Naive thymus-derived CD4-positive, alpha-beta T cell (primary cell): ENCODE data around the gene LRBA. TPM values are rescaled to one million over a fixed set of nuclear protein-coding genes. Genes with fewer than 3 reads are reported as not detected.

Experiments
- ATAC-seq: fragments of 150-1000 bp; cut with Tn5 transposase; 2 replicates; pipeline ENCODE4 v1.10.0; 2021; ENCODE audit warnings: mild to moderate bottlenecking, moderate library complexity
- CTCF ChIA-PET: fragments of 350-600 bp; sonication (Branson Sonifier 250); formaldehyde crosslinking; loops from one replicate; lab custom pipeline; 2021; ENCODE audit warnings: antibody characterized with exemption; lab: Charles Lee
- POLR2A ChIA-PET: fragments of 350-600 bp; sonication (Branson Sonifier 250); formaldehyde crosslinking; loops from one replicate; lab custom pipeline; 2021; ENCODE audit warnings: antibody characterized with exemption, inconsistent platforms; lab: Charles Lee
- DNase-seq, 9 donors: peaks; one replicate each; pipeline versions ENCODE4 v3.0.0 to v3.0.0-alpha.2; 2020 to 2022; ENCODE audit warnings: mixed read lengths in 1 of 9
- H3K27ac ChIP-seq: one replicate; pipeline ENCODE4 v1.7.0; 2013; ENCODE audit warnings: mild to moderate bottlenecking, low read depth, low read length, moderate library complexity
- H3K27me3 ChIP-seq, 2 donors: one replicate each; pipeline ENCODE4 v1.7.0; 2013; ENCODE audit warnings: low read length in 2 of 2, mild to moderate bottlenecking in 2 of 2, moderate library complexity in 2 of 2; ENCODE audit not compliant: control insufficient read depth in 2 of 2, insufficient read depth in 2 of 2
- H3K36me3 ChIP-seq, 3 experiments: 1 replicate in 2 of 3; 2 replicates in 1 of 3; pipeline ENCODE4 v1.7.0; 2013; ENCODE audit warnings: low read length in 3 of 3, mild to moderate bottlenecking in 3 of 3, moderate library complexity in 1 of 3; ENCODE audit not compliant: insufficient read depth in 3 of 3, control insufficient read depth in 2 of 3
- H3K4me1 ChIP-seq, 2 donors: one replicate each; pipeline ENCODE4 v1.7.0; 2013; ENCODE audit warnings: low read length in 2 of 2, mild to moderate bottlenecking in 2 of 2, moderate library complexity in 1 of 2; ENCODE audit not compliant: control insufficient read depth in 2 of 2, insufficient read depth in 2 of 2
- H3K4me3 ChIP-seq: 2 replicates; pipeline ENCODE4 v1.7.0; 2013; ENCODE audit warnings: mild to moderate bottlenecking, low read length
- H3K9me3 ChIP-seq, 3 experiments: 1 replicate in 2 of 3; 2 replicates in 1 of 3; pipeline ENCODE4 v1.7.0; 2013; ENCODE audit warnings: low read length in 3 of 3; ENCODE audit not compliant: control insufficient read depth in 2 of 3
- H3K27ac Mint-ChIP-seq, 9 donors: one replicate each; pipeline ENCODE4 v1.8.0; 2020 to 2022; ENCODE audit warnings: mixed read lengths in 9 of 9, mild to moderate bottlenecking in 8 of 9, moderate library complexity in 5 of 9, inconsistent platforms in 2 of 9
- H3K27me3 Mint-ChIP-seq, 5 donors: one replicate each; pipeline ENCODE4 v1.8.0; 2021 to 2022; ENCODE audit warnings: mixed read lengths in 5 of 5, mild to moderate bottlenecking in 1 of 5
- H3K36me3 Mint-ChIP-seq, 5 donors: one replicate each; pipeline ENCODE4 v1.8.0; 2020 to 2022; ENCODE audit warnings: mixed read lengths in 5 of 5, mild to moderate bottlenecking in 3 of 5, inconsistent platforms in 1 of 5
- H3K4me1 Mint-ChIP-seq, 7 donors: one replicate each; pipeline ENCODE4 v1.8.0; 2020 to 2022; ENCODE audit warnings: mixed read lengths in 7 of 7, mild to moderate bottlenecking in 3 of 7, inconsistent platforms in 1 of 7
- H3K4me3 Mint-ChIP-seq, 10 donors: one replicate each; pipeline ENCODE4 v1.8.0; 2020 to 2022; ENCODE audit warnings: mild to moderate bottlenecking in 10 of 10, mixed read lengths in 10 of 10, moderate library complexity in 6 of 10, inconsistent platforms in 2 of 10
- H3K9me3 Mint-ChIP-seq, 11 donors: one replicate each; pipeline ENCODE4 v1.8.0; 2020 to 2022; ENCODE audit warnings: mixed read lengths in 11 of 11, mild to moderate bottlenecking in 4 of 11, inconsistent platforms in 1 of 11, moderate library complexity in 1 of 11
- intact Hi-C, 2 donors: fragments of 100-400 bp; cut with micrococcal nuclease; formaldehyde crosslinking; loops; one replicate each; pipeline ENCODE4 v1.15.1; 2023
- polyA plus RNA-seq, 2 donors: library from polyadenylated mRNA; unstranded; fragments of 300-500 nt; fragmentation: Illumina TruSeq; gene quantifications; one replicate each; pipeline ENCODE4 v1.2.3, GENCODE V29; 2021
- total RNA-seq, 6 experiments: library from RNA in 5 of 6; stranded (reverse) in 5 of 6; gene quantifications; 1 replicate in 5 of 6; 2 replicates in 1 of 6; pipeline ENCODE4 v1.2.3 and lab custom pipeline; 2021 to 2026

The LRBA gene
- total and polyA plus RNA-seq, 7 experiments from 2014 or later: 20.8 to 71.4 (median 58.4) TPM

GRCh38 chr4:150325872-150326271 is 689.2 kb downstream of the LRBA start:
- Mint-ChIP-seq H3K4me3 (no peak overlapping the region), H3K4me1 (peaks cover 0 to 8% (median 0%) of the 10 kb centered on the region in 7 donors), H3K27ac (no peak overlapping the region), H3K27me3 (no peaks in the 10 kb centered on the region), H3K9me3 (no peaks in the 10 kb centered on the region), H3K36me3 (peaks cover 3 to 50% (median 31%) of the 10 kb centered on the region in 5 donors)
- Histone ChIP-seq H3K27ac (no peak overlapping the region), H3K4me3 (no peak overlapping the region), H3K27me3 (no peaks in the 10 kb centered on the region), H3K4me1 (no peaks in the 10 kb centered on the region), H3K9me3 (no peaks in the 10 kb centered on the region), H3K36me3 (peaks cover 0 to 17% (median 0%) of the 10 kb centered on the region in 3 experiments)
- ChIA-PET POLR2A (no interaction called here), CTCF (no interaction called here)
- ATAC-seq (no peak), DNase-seq (no peak)
- intact Hi-C loops: no loop called here

- H3K27me3 ChIP-seq: no peaks in the 10 kb centered on the region
- Mint-ChIP-seq H3K4me1 (peaks cover 0 to 8% (median 0%) of the 10 kb centered on the region in 7 donors), H3K9me3 (no peaks in the 10 kb centered on the region), H3K36me3 (peaks cover 3 to 65% (median 35%) of the 10 kb centered on the region in 5 donors), H3K27me3 (no peaks in the 10 kb centered on the region), H3K4me3 (no peak overlapping the region), H3K27ac (peak overlapping the region in 1 of 9 donors; percentile 34)
- CTCF ChIA-PET: no interaction called here
- H3K36me3 ChIP-seq: peaks cover 0 to 17% (median 0%) of the 10 kb centered on the region in 3 experiments
- no peak overlapping the region for H3K27ac ChIP-seq
- POLR2A ChIA-PET: no interaction called here
- no peak for ATAC-seq
- H3K4me3 ChIP-seq: no peak overlapping the region
- no peaks in the 10 kb centered on the region for H3K4me1 ChIP-seq
- no peak for DNase-seq
- intact Hi-C loops: no loop called here
- no peaks in the 10 kb centered on the region for H3K9me3 ChIP-seq
These were observed 691.4 kb downstream of the LRBA start for GRCh38 chr4:150323406-150324325.

- no peak overlapping the region for H3K27ac Mint-ChIP-seq
- no peaks in the 10 kb centered on the region for H3K4me1 ChIP-seq
- H3K4me1 Mint-ChIP-seq: peaks cover 0 to 4% (median 0%) of the 10 kb centered on the region in 7 donors
- no peak overlapping the region for H3K4me3 ChIP-seq
- no peaks in the 10 kb centered on the region for H3K9me3 ChIP-seq
- no peaks in the 10 kb centered on the region for H3K27me3 ChIP-seq
- CTCF ChIA-PET: no interaction called here
- H3K4me3 Mint-ChIP-seq: no peak overlapping the region
- H3K27me3 Mint-ChIP-seq: no peaks in the 10 kb centered on the region
- intact Hi-C loops: no loop called here
- DNase-seq: no peak
- peaks cover 0 to 17% (median 0%) of the 10 kb centered on the region in 3 experiments for H3K36me3 ChIP-seq
- H3K9me3 Mint-ChIP-seq: no peaks in the 10 kb centered on the region
- H3K27ac ChIP-seq: no peak overlapping the region
- ATAC-seq: no peak
- POLR2A ChIA-PET: no interaction called here
- peaks cover 3 to 72% (median 35%) of the 10 kb centered on the region in 5 donors for H3K36me3 Mint-ChIP-seq
These were observed 692.4 kb downstream of the LRBA start for GRCh38 chr4:150322646-150323045.

GRCh38 chr4:150321113-150321512 is 694.0 kb downstream of the LRBA start:
- Mint-ChIP-seq H3K27me3 (no peaks in the 10 kb centered on the region), H3K27ac (peak overlapping the region in 1 of 9 donors; percentile 11), H3K4me1 (peaks cover 0 to 4% (median 0%) of the 10 kb centered on the region in 7 donors), H3K4me3 (no peak overlapping the region), H3K36me3 (peaks cover 7 to 74% (median 32%) of the 10 kb centered on the region in 5 donors), H3K9me3 (no peaks in the 10 kb centered on the region)
- intact Hi-C loops: no loop called here
- Histone ChIP-seq H3K9me3 (no peaks in the 10 kb centered on the region), H3K27ac (no peak overlapping the region), H3K4me1 (no peaks in the 10 kb centered on the region), H3K4me3 (no peak overlapping the region), H3K36me3 (peaks cover 0 to 17% (median 0%) of the 10 kb centered on the region in 3 experiments), H3K27me3 (no peaks in the 10 kb centered on the region)
- ATAC-seq (no peak), DNase-seq (no peak)
- ChIA-PET CTCF (no interaction called here), POLR2A (no interaction called here)

GRCh38 chr4:150318971-150319370 is 696.1 kb downstream of the LRBA start:
- ChIA-PET CTCF (no interaction called here), POLR2A (no interaction called here)
- H3K4me3 Mint-ChIP-seq: no peak overlapping the region
- no peak for DNase-seq
- peaks cover 0 to 2% (median 0%) of the 10 kb centered on the region in 7 donors for H3K4me1 Mint-ChIP-seq
- no peak overlapping the region for H3K27ac ChIP-seq
- no peaks in the 10 kb centered on the region for H3K4me1 ChIP-seq
- H3K27ac Mint-ChIP-seq: no peak overlapping the region
- ATAC-seq: no peak
- no peaks in the 10 kb centered on the region for H3K27me3 ChIP-seq
- no peak overlapping the region for H3K4me3 ChIP-seq
- peaks cover 4 to 62% (median 24%) of the 10 kb centered on the region in 5 donors for H3K36me3 Mint-ChIP-seq
- peaks cover 0 to 13% (median 0%) of the 10 kb centered on the region in 3 experiments for H3K36me3 ChIP-seq
- intact Hi-C loops: no loop called here
- no peaks in the 10 kb centered on the region for H3K9me3 ChIP-seq
- H3K27me3 Mint-ChIP-seq: no peaks in the 10 kb centered on the region
- no peaks in the 10 kb centered on the region for H3K9me3 Mint-ChIP-seq

- Mint-ChIP-seq H3K36me3 (peaks cover 2 to 60% (median 22%) of the 10 kb centered on the region in 5 donors), H3K27me3 (no peaks in the 10 kb centered on the region), H3K4me1 (peaks cover 0 to 2% (median 0%) of the 10 kb centered on the region in 7 donors), H3K27ac (no peak overlapping the region), H3K9me3 (no peaks in the 10 kb centered on the region), H3K4me3 (no peak overlapping the region)
- H3K27ac ChIP-seq: no peak overlapping the region
- ATAC-seq (no peak), DNase-seq (no peak)
- no peak overlapping the region for H3K4me3 ChIP-seq
- no peaks in the 10 kb centered on the region for H3K27me3 ChIP-seq
- no peaks in the 10 kb centered on the region for H3K4me1 ChIP-seq
- intact Hi-C loops: no loop called here
- no peaks in the 10 kb centered on the region for H3K9me3 ChIP-seq
- ChIA-PET POLR2A (no interaction called here), CTCF (no interaction called here)
- H3K36me3 ChIP-seq: peaks cover 0 to 9% (median 0%) of the 10 kb centered on the region in 3 experiments
These were observed 696.6 kb downstream of the LRBA start for GRCh38 chr4:150318527-150318926.
